Astrocyte (in vitro differentiated cells and primary cell): ENCODE data around the gene MTX1.

Experiments used
- CTCF ChIP-seq: IDR thresholded peaks from 2 replicates; pipeline ENCODE4 v1.5.1; 2011; ENCODE audit warnings: low read depth, mild to moderate bottlenecking, inconsistent platforms, low read length, moderate library complexity; ENCODE audit not compliant: insufficient read depth
- EZH2 ChIP-seq: IDR thresholded peaks from 2 replicates; pipeline ENCODE4 v1.6.1; 2012; ENCODE audit warnings: mild to moderate bottlenecking, low read length, inconsistent platforms; ENCODE audit not compliant: insufficient read depth

- TF ChIP-seq CTCF (no peak), EZH2 (no peak)
These were observed 23.4 kb upstream of the MTX1 start for GRCh38 chr1:155184835-155185782.
